Cardiac septum (tissue), 1 donor: Measurements from ENCODE around the gene HSFX4. TPM values are rescaled to one million over a fixed set of nuclear protein-coding genes. Genes with fewer than 3 reads are reported as not detected.
"Not testable (repeated sequence)": the region's sequence is repeated elsewhere in the genome, so short reads cannot be mapped to it uniquely, and the experiment has no call there.

Experiments used
- DNase-seq: peaks from one replicate; pipeline ENCODE4 v3.0.0-alpha.2; 2020; ENCODE audit warnings: low spot score
- intact Hi-C: fragments of 100-400 bp; cut with DNase I; formaldehyde crosslinking; loops from one replicate; pipeline ENCODE4 v1.14.0; 2022
- total RNA-seq: library from RNA; stranded (reverse); fragmentation: NEBNext Ultra II Directional; extraction: Animal tissue kit (Norgen Biotek cat#: 25700); gene quantifications from one replicate; pipeline ENCODE4 v1.2.1, GENCODE V29; 2021
- donor health status: DM: no; HTN: no; CAD: no.

HSFX4 gene
- total RNA-seq, 1 donor from 2014 or later = 0.30 TPM

DNA sequence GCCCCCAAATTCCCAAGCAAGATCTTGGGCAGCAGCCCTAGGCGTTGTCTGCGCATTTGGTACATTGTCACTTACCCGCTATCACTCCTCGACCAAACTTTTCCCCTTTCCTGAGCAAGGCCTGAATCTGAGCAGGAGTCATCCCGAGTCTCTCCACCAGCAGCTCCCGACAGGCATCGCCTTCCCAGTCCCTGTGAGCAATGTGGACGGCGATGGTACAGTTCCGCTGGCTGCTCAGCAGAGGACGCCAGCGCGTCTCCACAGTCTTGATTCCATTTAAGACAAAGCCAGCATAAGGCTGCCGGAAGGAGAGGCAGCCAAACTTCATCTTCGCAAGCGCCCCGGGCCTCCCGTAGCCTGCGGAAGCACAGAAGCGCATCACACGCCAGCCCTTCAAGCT is 4.2 kb downstream of the HSFX4 start:
- DNase-seq, intact Hi-C loops: not testable (repeated sequence)

DNA sequence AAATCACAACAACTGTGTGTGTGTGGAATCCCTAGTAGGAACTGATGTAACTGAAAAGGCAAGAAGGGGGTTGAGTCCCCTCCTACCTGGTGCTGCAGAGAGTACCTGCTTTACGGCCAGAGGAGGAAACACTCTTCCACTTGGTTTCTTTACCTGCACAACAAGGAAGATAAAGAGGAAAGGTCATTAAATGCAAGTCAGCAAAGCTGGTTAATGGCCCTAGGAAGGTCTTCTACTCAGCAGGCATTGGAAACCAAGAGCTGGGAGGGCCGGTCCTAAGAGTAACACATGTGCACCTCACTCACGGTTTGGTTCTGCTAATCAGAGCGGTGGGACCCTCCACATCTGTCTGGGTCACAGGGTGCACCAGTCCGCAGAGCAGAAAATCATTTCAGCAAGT is 8.0 kb downstream of the HSFX4 start:
- intact Hi-C loops, DNase-seq: not testable (repeated sequence)

DNA sequence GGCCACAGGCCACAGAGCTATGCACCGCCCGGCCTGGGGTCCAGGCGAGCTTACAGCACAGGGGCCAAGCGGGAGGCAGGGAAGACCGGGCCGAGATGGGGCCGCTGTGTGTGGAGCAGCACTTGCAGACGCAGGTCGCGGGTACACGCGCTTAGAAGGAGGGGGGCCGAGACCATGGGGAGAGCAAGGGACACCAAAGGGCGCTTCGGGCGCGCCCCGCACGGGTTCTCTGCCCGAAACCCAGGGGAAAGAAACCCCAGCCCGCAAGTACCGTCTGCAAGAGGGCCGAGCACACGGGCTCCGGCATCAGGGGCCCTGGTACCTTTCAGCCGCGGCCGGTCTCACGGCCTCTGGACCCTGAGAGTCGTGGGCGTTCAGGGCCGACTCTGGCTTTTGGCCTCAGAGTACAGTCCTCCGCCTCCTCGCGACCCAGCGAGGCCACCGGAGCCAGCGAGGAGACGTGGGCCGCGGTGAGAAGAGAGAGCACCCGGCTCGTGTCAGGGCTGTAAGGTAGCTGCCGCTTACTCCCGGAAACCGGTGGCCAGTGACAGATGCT is 8.6 kb downstream of the HSFX4 start:
- DNase-seq = no peak
- intact Hi-C loops = no loop called here

DNA sequence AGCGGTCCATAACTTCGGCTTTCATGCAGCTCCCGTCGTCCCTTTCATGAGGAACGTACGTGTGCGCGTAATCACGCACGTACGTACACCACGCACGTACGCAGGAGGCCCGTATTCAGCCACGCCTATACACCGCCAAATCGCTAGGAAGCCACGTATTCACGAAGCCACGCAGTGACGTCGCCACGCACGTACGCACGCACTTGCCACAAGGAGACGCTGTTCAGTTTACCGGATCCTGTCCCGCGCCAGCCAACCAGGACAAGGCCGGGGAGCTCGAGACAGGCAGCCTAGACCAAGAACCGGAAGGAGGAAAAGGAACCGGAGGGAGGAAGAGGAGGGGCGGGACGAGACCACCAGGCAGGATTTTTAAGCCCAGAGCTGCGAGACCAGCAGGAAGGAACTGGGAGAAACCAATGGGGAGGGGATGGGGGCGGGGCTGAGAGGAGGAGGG is 9.1 kb downstream of the HSFX4 start, which contains the start of gene EOLA2:
Gene EOLA2 (minus strand): TSS at position 65 of the 454 bp plus-strand sequence. CDS start 4,617 bp downstream, outside the sequence.
- DNase-seq = peak; percentile 97
- intact Hi-C loops = no loop called here

DNA sequence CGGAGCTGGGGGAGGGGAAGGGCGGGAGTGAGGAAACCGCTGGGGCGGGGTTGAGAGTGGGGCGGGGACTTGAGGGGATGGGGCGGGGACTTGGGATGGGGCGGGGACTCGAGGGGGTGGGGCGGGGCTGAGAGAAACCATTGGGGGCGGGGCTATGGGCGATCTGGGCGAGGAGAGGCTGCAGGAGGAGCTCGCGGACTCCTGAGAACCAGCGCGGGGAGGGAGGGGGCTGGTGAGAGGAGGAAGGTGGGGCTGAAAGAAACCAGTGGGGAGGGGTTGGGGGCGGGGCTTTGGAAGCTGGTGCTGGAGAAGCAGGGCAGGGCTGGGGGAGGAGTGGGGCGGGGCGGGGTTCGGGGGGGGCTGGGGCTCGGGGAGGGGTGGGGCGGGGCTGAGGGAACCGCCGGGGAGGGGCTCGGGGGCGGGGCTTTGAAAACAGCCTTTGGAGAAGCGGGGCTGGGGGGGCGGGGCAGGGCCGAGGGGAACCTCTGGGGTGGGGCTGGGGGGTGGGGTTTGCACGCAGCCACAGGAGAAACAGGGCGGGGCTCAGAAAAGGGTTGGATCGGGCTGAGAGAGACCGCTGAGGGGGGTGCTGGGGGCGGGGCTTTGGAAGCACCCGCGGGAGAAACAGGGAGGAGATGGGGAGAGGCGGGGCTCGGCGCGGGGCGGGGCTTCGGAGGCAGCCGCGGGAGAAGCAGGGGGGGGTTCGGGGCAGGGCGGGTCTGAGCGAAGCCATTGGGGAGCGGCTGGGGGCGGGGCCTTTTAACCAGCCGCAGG is 9.7 kb downstream of the HSFX4 start:
- peak; percentile 97 for DNase-seq
- intact Hi-C loops = no loop called here

DNA sequence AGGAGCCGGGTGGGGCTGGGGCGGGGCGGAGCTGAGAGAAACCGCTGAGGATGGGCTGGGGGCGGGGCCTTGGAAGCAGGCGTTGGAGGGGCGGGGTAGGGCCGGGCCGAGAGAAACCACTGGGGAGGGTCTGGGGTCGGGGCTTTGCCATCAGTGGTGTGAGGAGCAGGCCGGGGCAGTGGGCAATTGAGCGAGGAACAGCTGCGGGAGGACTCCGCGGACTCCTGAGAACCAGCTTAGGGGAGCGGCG is 10.2 kb downstream of the HSFX4 start:
- DNase-seq = no peak
- intact Hi-C loops = no loop called here

DNA sequence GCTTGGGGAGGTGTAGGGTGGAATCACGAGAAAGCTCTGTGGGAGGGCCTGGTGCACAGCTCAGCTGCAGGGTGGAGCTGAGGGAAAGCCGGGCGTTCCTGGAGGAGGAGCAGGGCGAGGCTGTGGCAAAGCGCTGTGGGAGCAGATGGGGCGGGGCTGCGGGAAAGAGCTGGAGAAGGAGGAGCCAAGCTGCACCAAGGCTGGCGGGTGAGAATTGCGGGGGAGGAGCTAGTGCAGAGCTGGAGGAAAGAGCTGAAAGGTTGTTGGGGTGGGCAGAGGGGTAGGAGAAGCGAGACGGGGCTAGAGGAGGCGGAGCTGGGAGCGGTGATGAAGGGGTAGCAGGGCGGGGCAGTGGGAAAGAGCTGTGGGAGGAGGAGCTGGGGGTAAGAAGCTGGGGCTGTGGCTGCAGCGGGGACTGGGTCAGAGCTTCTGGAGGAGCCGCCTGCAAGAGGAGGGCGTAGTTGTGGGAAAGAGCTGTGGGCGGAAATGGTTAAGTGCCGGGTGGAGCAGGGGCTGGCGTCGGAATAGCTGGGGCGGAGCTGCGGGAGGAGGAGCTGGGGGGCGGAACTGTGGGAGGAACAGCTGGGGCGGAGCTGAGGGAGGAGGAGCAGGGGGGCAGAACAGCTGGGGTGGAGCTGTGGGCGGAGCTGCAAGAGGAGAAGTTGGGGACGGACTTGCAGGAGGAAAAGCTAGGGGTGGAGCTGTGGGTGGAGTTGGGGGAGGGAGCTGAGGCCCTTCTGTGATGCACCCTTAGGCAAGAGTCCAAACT is 10.7 kb downstream of the HSFX4 start:
- peak; percentile 97 for DNase-seq
- intact Hi-C loops = no loop called here

DNA sequence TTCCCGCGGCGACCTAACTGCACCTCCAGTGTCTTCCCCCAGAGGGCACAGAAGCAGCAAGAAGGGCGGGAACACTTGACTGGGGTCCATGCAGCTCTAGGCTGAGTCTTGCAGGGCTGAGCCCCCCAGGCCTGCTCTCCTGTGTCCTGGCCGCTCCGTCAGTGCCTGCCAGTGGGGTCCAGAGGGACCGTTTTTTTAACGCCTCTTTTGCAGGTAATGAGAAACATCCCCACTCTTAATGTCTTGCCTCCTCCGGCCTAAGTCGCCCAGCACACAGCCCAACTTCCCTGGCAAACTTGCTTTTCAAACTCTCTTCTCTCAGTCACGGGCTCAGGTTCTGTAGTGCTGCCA is 11.3 kb downstream of the HSFX4 start:
- intact Hi-C loops, DNase-seq: not testable (repeated sequence)

DNA sequence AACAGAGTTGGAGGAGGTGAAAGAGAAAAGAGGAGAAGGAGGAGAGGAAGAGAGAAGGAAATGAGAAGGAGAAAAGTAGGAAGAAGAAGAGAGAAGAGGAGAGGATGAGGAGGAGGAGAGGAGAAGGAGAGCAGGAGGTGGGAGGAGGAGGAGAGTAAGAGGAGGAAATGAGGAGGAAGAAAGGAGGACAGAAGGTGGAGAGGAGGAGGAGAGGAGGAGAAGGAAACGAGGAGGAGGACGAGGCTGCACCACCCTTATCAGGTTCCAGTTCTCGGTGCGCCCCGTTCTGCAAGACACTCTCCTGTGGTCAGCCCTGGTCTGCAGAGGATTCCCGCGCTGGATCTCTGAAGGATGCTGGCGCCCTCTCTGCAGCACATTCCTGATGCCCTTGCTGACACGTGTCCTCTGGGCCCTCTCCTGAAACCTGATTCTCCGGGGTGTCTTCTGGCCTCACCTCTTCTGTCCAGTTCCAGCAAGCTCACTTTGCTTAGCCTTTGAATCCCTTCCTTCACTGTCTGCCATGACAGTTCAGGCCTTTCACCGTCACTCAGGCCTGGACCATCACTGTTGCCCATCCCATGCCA is 15.8 kb downstream of the HSFX4 start:
- DNase-seq, intact Hi-C loops: not testable (repeated sequence)

DNA sequence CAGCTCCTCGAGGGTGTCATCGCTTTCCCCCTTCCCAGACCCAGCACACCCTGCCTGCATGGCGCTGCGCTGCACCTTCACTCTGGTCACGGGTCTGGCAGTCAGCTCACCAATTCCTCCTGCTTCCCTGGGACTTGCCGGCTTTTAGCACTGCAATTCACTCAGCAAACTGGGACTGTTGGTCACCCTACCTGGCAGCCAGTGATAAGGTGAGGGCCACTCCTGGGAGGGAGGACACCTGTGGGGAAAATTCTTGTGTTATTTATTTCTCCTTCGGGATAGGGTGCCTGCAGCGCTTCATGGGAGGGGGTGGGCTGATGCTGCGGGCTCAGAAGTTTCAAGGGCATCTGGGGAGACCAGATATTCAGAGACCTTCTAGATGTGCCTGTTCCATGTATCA is 16.4 kb downstream of the HSFX4 start:
- DNase-seq, intact Hi-C loops: not testable (repeated sequence)

DNA sequence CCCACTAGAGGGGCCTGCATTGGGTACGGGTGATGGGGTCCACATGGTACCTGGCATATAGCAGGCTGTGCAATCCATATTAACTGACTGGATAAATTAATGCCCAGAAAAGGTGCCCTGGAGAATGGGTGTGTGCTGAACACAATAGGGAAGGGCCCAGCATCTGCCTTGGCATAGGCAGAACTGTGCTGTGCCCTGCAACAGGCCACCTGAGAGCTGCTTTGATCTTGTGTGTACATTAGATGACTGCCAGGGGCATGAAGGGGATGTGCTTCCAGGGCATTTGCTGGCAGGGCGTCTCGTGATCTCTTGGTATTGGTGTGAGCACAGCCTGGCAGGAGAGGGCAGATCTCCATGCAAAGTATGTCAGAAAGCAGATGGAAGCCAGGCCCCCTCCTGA is 17.6 kb downstream of the HSFX4 start:
- DNase-seq, intact Hi-C loops: not testable (repeated sequence)

DNA sequence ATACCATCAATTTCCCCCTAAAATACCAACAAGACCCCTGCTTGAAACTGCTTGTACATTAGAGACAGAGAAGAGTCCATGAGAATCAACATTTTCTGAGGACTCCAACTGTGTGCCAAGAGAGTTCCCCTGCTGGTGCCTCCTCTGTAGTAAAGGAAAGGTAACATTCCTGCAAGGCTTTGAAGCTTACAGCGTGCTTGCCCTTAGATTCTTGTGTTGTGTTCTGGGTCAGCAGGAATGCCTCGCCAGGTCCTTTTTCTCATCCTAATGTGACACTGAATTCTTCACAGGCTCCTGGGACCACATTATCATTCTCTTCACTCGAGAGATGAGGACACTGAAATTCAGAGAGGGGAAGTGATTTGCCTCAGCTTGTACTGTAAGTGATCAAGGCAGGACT is 18.6 kb downstream of the HSFX4 start:
- intact Hi-C loops = no loop called here
- no peak for DNase-seq

DNA sequence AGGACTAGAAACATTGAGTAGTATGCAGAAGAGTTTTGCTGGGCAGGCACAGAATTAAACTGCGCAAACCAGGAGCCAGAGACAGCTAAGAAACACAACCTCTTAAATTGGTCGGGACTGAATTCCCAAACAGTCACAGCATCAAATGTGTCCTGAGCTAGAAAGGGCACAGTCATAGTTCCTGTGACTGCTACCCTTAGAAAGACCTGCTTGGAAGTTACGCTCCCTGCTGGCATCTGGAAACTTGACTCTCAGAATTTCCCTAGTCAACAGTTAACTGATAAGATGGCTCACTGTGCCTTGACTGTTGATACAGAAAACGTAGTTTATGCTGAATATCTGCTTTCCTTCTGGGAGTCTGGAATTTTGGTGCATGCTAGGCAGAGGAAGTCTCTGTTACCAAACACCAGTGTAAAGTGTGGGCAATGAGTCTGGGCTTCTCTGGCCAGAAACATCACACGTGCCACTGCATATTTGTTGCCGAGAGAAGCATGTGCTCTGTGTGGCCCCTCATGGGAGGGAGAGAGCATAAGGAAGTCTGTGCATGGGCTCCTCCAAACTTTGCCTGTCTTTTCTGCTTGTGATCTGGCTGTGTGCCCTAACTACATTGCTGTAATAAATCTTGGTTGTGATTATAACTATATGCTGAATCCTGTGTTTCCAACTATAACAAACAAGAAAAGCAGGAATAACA is 20.5 kb downstream of the HSFX4 start:
- DNase-seq = no peak
- intact Hi-C loops = loop anchor here (10.0 kb wide), 1 partner anchor 765 kb away; no protein-coding TSS in a partner anchor

DNA sequence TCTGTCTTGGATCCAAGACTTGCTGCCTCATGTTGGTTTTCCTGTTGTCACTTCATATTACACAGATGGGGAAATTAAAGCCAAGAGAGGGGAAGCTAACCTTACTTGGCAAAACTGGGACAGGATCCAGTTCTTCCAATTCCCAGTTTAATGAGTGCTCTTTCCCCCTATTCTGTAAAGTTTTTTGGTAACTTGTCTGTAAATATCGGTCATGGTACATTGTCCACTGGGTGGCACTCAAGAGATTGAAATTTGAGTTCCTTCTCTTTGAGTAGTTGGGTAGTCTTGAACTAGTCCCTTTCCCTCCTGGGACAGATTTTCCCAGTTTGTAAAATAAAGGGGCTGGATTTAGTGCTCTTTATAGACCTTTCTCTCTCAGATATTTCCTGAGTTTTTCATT is 21.3 kb downstream of the HSFX4 start:
- DNase-seq = no peak
- intact Hi-C loops = loop anchor here (10.0 kb wide), 1 partner anchor 764 kb away; no protein-coding TSS in a partner anchor

DNA sequence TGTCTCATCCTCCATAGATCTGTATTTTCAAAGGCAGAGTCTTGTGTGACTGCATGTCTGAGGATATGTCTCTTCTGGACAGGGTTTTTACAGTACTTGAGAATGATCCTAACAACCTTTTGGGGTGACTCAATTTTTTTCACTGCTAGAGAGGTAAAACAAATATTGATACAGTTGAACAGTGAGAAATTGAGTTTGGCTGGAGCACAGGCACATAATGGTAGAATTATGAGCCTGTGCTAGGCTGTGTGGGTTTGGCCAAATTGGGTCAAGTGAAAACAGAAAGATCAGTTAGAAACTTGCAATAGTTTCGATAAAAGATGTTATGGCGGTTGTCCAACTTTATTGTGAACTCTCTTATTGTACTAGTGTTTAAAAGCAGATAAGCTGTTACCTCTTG is 32.2 kb downstream of the HSFX4 start:
- DNase-seq = no peak
- intact Hi-C loops = loop anchor here (5.0 to 10.0 kb wide), 3 partner anchors 243 to 523 kb away; partner anchors contain the start of gene MAMLD1

DNA sequence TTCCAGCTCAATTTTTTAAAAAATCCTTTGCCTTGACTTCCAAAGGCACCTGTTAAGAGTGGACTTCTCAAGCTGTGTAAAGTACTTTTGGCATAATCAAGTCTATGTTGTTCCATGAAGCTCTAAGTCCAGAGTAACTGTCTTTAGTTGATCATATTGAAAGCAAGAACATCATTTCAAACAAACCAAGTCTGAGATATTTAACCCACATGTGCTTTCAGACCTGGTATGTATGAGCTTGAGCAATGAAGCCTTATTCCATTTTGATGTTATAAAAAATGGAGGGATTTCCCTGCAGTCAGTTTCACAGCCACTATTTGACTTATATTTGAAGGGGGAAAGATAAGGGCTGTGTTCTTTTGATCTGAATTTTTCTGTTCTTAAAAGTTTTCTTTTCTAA is 32.6 kb downstream of the HSFX4 start:
- intact Hi-C loops = loop anchor here (5.0 to 10.0 kb wide), 3 partner anchors 243 to 523 kb away; partner anchors contain the start of gene MAMLD1
- no peak for DNase-seq

DNA sequence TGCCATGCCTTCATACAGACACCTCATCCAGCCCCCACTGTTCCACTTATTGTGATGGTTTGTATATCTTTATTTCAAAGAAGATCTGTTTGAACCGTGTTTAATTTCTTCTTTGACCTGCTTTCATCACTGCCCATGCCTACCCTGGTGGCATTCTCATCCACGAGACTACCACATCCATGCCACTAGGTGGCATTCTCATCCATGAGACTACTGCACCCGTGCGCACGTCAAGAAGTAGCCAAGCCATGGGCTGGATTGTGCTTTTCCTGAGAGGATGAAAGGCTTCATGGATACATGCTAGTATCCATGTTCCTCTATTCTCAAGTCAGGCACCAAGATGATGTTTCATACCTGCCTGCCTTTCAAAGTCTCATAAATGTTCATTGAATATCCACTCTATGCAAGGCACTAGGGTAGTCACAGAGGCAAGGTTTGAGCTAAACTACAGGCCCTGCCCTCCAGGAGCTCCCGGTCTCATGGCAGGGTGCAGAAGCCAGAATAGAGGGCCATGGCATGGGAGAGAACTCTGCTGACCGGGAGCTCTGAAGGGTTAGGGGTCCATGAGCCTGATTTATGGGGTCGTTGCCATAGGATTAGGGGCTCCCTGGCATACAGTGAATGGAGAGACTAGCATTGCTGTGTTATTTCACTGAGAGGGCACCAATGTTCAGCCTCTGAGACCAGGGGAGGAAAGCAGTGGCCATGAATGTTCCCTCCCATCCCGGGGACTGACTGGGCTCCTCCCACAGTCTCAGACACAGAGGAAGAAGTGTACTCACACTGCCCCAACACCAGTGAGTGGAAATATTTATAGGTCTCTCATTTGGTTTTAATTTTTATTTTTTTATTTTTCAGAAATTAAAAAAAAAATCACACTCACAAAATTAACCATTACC is 33.7 kb downstream of the HSFX4 start:
- intact Hi-C loops = loop anchor here (5.0 to 10.0 kb wide), 3 partner anchors 242 to 522 kb away; partner anchors contain the start of gene MAMLD1

DNA sequence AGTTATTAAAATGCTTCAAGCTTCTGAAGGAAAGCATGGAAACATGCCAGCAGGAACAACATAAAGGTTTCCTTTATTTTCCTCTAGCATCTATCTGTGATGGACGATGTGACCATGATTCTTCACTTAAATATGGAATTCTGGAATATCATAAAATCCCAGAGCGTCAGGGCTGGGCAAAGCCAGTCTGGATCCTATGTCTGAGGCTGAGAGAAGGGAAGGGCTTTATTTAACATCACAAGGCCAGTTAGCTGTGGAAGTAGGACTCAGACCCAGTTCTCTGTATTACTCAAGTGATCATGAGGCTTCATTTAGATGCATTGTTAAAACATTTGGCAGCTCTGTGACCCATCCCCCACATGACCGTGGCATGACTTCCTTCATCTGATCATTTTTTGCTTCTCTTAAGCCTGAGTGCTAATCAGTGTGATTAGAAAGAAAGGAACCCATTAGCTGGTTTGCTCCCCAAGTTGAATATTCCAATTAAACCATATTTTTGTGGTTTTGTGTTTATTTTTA is 49.8 kb downstream of the HSFX4 start:
- intact Hi-C loops = no loop called here

More for the DNA sequence above, 33.7 kb downstream of the HSFX4 start:
- no peak for DNase-seq

More for the DNA sequence above, 49.8 kb downstream of the HSFX4 start:
- no peak for DNase-seq
